Measurements from ENCODE around the gene UNC45A.

- TF ChIP-seq, protein P1, sequence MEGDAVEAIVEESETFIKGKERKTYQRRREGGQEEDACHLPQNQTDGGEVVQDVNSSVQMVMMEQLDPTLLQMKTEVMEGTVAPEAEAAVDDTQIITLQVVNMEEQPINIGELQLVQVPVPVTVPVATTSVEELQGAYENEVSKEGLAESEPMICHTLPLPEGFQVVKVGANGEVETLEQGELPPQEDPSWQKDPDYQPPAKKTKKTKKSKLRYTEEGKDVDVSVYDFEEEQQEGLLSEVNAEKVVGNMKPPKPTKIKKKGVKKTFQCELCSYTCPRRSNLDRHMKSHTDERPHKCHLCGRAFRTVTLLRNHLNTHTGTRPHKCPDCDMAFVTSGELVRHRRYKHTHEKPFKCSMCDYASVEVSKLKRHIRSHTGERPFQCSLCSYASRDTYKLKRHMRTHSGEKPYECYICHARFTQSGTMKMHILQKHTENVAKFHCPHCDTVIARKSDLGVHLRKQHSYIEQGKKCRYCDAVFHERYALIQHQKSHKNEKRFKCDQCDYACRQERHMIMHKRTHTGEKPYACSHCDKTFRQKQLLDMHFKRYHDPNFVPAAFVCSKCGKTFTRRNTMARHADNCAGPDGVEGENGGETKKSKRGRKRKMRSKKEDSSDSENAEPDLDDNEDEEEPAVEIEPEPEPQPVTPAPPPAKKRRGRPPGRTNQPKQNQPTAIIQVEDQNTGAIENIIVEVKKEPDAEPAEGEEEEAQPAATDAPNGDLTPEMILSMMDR (IDR thresholded peaks at IDR 0.05; ENCODE audit: control extremely low read depth in 1 of 3, insufficient read depth in 1 of 3, low read depth in 1 of 3, low read length in 3 of 3), result no peak
- TF ChIP-seq EGR1 (IDR thresholded peaks at IDR 0.05; ENCODE audit: borderline replicate concordance, low read depth, low read length) (no peak), JUN (IDR thresholded peaks at IDR 0.05; ENCODE audit: low read depth, low read length) (no peak), POLR2AphosphoS5 (IDR thresholded peaks at IDR 0.05; ENCODE audit: low read depth, low read length) (no peak), SRF (IDR thresholded peaks at IDR 0.05; ENCODE audit: low read depth, low read length) (no peak), SP1 (IDR thresholded peaks at IDR 0.05; ENCODE audit: low read depth, low read length) (no peak)
- TF ChIP-seq, protein P2, sequence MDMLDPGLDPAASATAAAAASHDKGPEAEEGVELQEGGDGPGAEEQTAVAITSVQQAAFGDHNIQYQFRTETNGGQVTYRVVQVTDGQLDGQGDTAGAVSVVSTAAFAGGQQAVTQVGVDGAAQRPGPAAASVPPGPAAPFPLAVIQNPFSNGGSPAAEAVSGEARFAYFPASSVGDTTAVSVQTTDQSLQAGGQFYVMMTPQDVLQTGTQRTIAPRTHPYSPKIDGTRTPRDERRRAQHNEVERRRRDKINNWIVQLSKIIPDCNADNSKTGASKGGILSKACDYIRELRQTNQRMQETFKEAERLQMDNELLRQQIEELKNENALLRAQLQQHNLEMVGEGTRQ (IDR thresholded peaks at IDR 0.05; ENCODE audit: low read length), result no peak
Measured at GRCh38 chr15:90916461-90916860, 18.6 kb upstream of the UNC45A start.
